Right lobe of liver (tissue), 6 donors: ENCODE results near the gene DCDC1. TPM values are rescaled to one million over a fixed set of nuclear protein-coding genes. Genes with fewer than 3 reads are reported as not detected.
A peak's percentile ranks its signal among the peaks of the same experiment; 100 is the strongest.

Experiments used
- ATAC-seq, 4 donors: fragments of 200-7000 bp; cut with Tn5 transposase; one replicate each; pipeline ENCODE4 v1.9.1; 2020; ENCODE audit warnings: mild to moderate bottlenecking in 4 of 4, moderate library complexity in 4 of 4
- DNase-seq, 3 donors: peaks; one replicate each; pipeline ENCODE4 v3.0.0-alpha.2; 2020
- H3K27ac ChIP-seq, 3 donors: fragments of 200-600 bp; one replicate each; pipeline ENCODE4 v1.8.0; 2022
- H3K27me3 ChIP-seq, 2 donors: fragments of 200-600 bp; one replicate each; pipeline ENCODE4 v1.8.0; 2022
- H3K36me3 ChIP-seq, 4 donors: fragments of 200-600 bp; sonication (generic) in 1 of 4; one replicate each; pipeline versions ENCODE4 v1.5.1 to v1.8.0; 2017 to 2022; ENCODE audit warnings: control low read depth in 1 of 4
- H3K4me1 ChIP-seq, 4 donors: fragments of 200-600 bp; sonication (generic) in 1 of 4; one replicate each; pipeline versions ENCODE4 v1.5.1 to v1.8.0; 2017 to 2022; ENCODE audit warnings: control low read depth in 1 of 4
- H3K4me3 ChIP-seq, 3 donors: fragments of 200-600 bp; one replicate each; pipeline ENCODE4 v1.8.0; 2022
- H3K9me3 ChIP-seq, 4 donors: fragments of 200-600 bp; sonication (generic) in 1 of 4; one replicate each; pipeline versions ENCODE4 v1.5.1 to v1.8.0; 2017 to 2022; ENCODE audit warnings: control low read depth in 1 of 4
- CTCF ChIP-seq, 4 donors: fragments of 200-600 bp in 3 of 4; fragments of 450-650 bp in 1 of 4; IDR thresholded peaks; one replicate each; pipeline versions ENCODE4 v1.5.1 to v1.8.0; 2016 to 2022; ENCODE audit warnings: antibody characterized with exemption in 4 of 4, mild to moderate bottlenecking in 2 of 4
- POLR2A ChIP-seq: fragments of 450-650 bp; IDR thresholded peaks from one replicate; pipeline ENCODE4 v1.6.1; 2017; ENCODE audit warnings: antibody characterized with exemption, mild to moderate bottlenecking
- WGBS: methylation state at CpG from one replicate; pipeline ENCODE4 v1.1.6; 2018; ENCODE audit warnings: low coverage, low lambda C conversion rate; ENCODE audit not compliant: insufficient coverage; ENCODE audit errors: missing lambda C conversion rate; 5-methylcytosine and 5-hydroxymethylcytosine counted together
- intact Hi-C, 2 donors: fragments of 100-400 bp; cut with DNase I; formaldehyde crosslinking; loops; one replicate each; pipeline versions ENCODE4 v1.11.2 to v1.14.1; 2022
- total RNA-seq, 6 experiments: library from RNA; depleted of rRNA in 2 of 6; stranded (reverse); fragments of >200 nt in 2 of 6; fragmentation: NEBNext Ultra II Directional in 3 of 6; extraction: Animal tissue kit (Norgen Biotek cat#: 25700) in 3 of 6; gene quantifications; one replicate each; pipeline versions ENCODE4 v1.1.0 to v1.2.4, GENCODE V29; 2016 to 2023
- donor health status: DM: no; HTN: yes; CAD: no.
- donor health status: DM: no; HTN: no; CAD: no.
- donor health status: DM: no; HTN: no; CAD: no.
- donor health status: DM: no; HTN: yes; CAD: no.
- donor health status: DM: no; HTN: yes; CAD: no.

Gene DCDC1
- total RNA-seq, 6 experiments from 2014 or later, result 1.9 to 4.8 (median 2.6) TPM

- intact Hi-C loops, result no loop called here
- Histone ChIP-seq H3K36me3 (no peaks in the 10 kb centered on the region), H3K4me1 (peaks cover 0 to 12% (median 0%) of the 10 kb centered on the region in 4 donors), H3K4me3 (no peak overlapping the region), H3K27ac (no peak overlapping the region), H3K27me3 (no peaks in the 10 kb centered on the region), H3K9me3 (no peaks in the 10 kb centered on the region)
- ATAC-seq (no peak), DNase-seq (no peak)
- TF ChIP-seq CTCF (IDR thresholded peaks at IDR 0.05) (no peak), POLR2A (no peak)
These were observed 384.0 kb downstream of the DCDC1 start for GRCh38 chr11:30985536-30985935.

- Histone ChIP-seq H3K4me3 (no peak overlapping the region), H3K27ac (no peak overlapping the region), H3K36me3 (no peaks in the 10 kb centered on the region), H3K9me3 (no peaks in the 10 kb centered on the region), H3K4me1 (peaks cover 0 to 12% (median 0%) of the 10 kb centered on the region in 4 donors), H3K27me3 (no peaks in the 10 kb centered on the region)
- 51% methylated on average over 3 of the region's 3 CpGs for WGBS
- DNase-seq, result no peak
- no peak for ATAC-seq
- intact Hi-C loops, result no loop called here
- TF ChIP-seq POLR2A (no peak), CTCF (IDR thresholded peaks at IDR 0.05) (no peak)
These were observed 384.7 kb downstream of the DCDC1 start for GRCh38 chr11:30984827-30985226.

GRCh38 chr11:30984442-30984816, 385.1 kb downstream of the DCDC1 start:
- H3K4me1 ChIP-seq, result peaks cover 0 to 12% (median 0%) of the 10 kb centered on the region in 4 donors
- H3K27ac ChIP-seq, result no peak overlapping the region
- intact Hi-C loops, result no loop called here
- no peak for TF ChIP-seq POLR2A
- no peak for TF ChIP-seq CTCF (IDR thresholded peaks at IDR 0.05)
- ATAC-seq, result peak in 1 of 4 donors; percentile 62
- 75% methylated on average over 4 of the region's 4 CpGs for whole genome bisulfite sequencing
- DNase-seq, result no peak
- H3K9me3 ChIP-seq, result no peaks in the 10 kb centered on the region
- no peaks in the 10 kb centered on the region for H3K36me3 ChIP-seq
- no peaks in the 10 kb centered on the region for H3K27me3 ChIP-seq
- H3K4me3 ChIP-seq, result no peak overlapping the region

GRCh38 chr11:30983776-30984441, 385.6 kb downstream of the DCDC1 start:
- H3K4me1 ChIP-seq, result peaks cover 0 to 12% (median 0%) of the 10 kb centered on the region in 4 donors
- no peaks in the 10 kb centered on the region for H3K27me3 ChIP-seq
- H3K36me3 ChIP-seq, result no peaks in the 10 kb centered on the region
- ATAC-seq (no peak), DNase-seq (no peak)
- WGBS, result 87% methylated on average over 6 of the region's 6 CpGs
- TF ChIP-seq POLR2A (no peak), CTCF (IDR thresholded peaks at IDR 0.05) (no peak)
- H3K27ac ChIP-seq, result no peak overlapping the region
- no peak overlapping the region for H3K4me3 ChIP-seq
- no peaks in the 10 kb centered on the region for H3K9me3 ChIP-seq
- intact Hi-C loops, result no loop called here
